ENCODE data around the gene TRPC4AP.

DNA sequence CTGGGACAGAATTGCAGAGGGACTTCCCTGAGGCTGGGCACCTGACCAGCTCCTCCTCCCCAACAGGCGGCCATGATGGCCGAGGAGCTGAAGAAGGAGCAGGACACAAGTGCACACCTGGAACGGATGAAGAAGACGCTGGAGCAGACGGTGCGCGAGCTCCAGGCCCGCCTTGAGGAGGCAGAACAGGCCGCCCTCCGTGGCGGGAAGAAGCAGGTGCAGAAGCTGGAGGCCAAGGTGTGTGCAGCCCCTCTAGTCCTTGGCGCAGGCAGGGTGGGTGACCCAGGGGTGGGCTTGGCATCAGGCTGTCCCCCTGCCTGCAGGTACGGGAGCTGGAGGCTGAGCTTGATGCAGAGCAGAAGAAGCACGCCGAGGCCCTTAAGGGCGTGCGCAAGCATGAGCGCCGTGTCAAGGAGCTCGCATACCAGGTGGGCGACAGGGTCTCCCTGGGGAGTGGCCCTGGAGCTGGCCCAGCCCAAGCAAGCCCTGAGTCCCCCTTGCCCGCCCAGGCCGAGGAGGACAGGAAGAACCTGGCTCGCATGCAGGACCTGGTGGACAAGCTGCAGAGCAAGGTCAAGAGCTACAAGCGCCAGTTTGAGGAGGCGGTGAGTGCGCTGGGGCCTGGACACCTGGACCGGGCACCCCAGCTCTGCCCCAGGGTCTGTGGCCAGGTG is 91.5 kb downstream of the TRPC4AP start:
- TF ChIP-seq, protein P1, sequence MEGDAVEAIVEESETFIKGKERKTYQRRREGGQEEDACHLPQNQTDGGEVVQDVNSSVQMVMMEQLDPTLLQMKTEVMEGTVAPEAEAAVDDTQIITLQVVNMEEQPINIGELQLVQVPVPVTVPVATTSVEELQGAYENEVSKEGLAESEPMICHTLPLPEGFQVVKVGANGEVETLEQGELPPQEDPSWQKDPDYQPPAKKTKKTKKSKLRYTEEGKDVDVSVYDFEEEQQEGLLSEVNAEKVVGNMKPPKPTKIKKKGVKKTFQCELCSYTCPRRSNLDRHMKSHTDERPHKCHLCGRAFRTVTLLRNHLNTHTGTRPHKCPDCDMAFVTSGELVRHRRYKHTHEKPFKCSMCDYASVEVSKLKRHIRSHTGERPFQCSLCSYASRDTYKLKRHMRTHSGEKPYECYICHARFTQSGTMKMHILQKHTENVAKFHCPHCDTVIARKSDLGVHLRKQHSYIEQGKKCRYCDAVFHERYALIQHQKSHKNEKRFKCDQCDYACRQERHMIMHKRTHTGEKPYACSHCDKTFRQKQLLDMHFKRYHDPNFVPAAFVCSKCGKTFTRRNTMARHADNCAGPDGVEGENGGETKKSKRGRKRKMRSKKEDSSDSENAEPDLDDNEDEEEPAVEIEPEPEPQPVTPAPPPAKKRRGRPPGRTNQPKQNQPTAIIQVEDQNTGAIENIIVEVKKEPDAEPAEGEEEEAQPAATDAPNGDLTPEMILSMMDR (IDR thresholded peaks at IDR 0.05), result no peak
- TF ChIP-seq POLR2A (IDR thresholded peaks at IDR 0.05), result no peak
